Mesendoderm (in vitro differentiated cells): ENCODE data around the gene U2AF1L4.
A peak's percentile ranks its signal among the peaks of the same experiment; 100 is the strongest.

Source experiments
- DNase-seq: peaks from one replicate; pipeline ENCODE4 v3.0.0; 2013
- H2AK5ac ChIP-seq: 2 replicates; pipeline ENCODE4 v1.6.1; 2013; ENCODE audit warnings: low read length, inconsistent platforms
- H2BK120ac ChIP-seq: 2 replicates; pipeline ENCODE4 v1.6.1; 2013; ENCODE audit warnings: low read depth, mild to moderate bottlenecking, low read length, moderate library complexity, mixed read lengths
- H2BK15ac ChIP-seq: replicated peaks from 2 replicates; pipeline ENCODE4 v1.6.1; 2013; ENCODE audit warnings: low read depth, mild to moderate bottlenecking, moderate library complexity
- H2BK5ac ChIP-seq: 2 replicates; pipeline ENCODE4 v1.6.1; 2013; ENCODE audit warnings: low read length, inconsistent platforms
- H3K18ac ChIP-seq: 2 replicates; pipeline ENCODE4 v1.6.1; 2013; ENCODE audit warnings: mild to moderate bottlenecking, low read length, mixed read lengths
- H3K23ac ChIP-seq: one replicate; pipeline ENCODE4 v1.6.1; 2013; ENCODE audit warnings: low read length
- H3K27ac ChIP-seq: 2 replicates; pipeline ENCODE4 v1.5.1; 2013; ENCODE audit warnings: low read depth, mild to moderate bottlenecking, inconsistent platforms, low read length, moderate library complexity
- H3K27me3 ChIP-seq: 2 replicates; pipeline ENCODE4 v1.6.1; 2013; ENCODE audit warnings: low read length, control low read depth, mild to moderate bottlenecking, inconsistent platforms; ENCODE audit not compliant: insufficient read depth, poor library complexity
- H3K36me3 ChIP-seq: 2 replicates; pipeline ENCODE4 v1.6.1; 2013; ENCODE audit warnings: low read length, inconsistent platforms; ENCODE audit not compliant: control insufficient read depth, insufficient read depth
- H3K4ac ChIP-seq: one replicate; pipeline ENCODE4 v1.6.1; 2013; ENCODE audit warnings: low read depth, mild to moderate bottlenecking, low read length, moderate library complexity
- H3K4me1 ChIP-seq: 2 replicates; pipeline ENCODE4 v1.6.1; 2013; ENCODE audit warnings: low read depth, low read length, inconsistent platforms; ENCODE audit not compliant: control insufficient read depth
- H3K4me2 ChIP-seq: 2 replicates; pipeline ENCODE4 v1.6.1; 2013; ENCODE audit warnings: low read length
- H3K4me3 ChIP-seq: 2 replicates; pipeline ENCODE4 v1.5.1; 2013; ENCODE audit warnings: mild to moderate bottlenecking, low read length
- H3K56ac ChIP-seq: one replicate; pipeline ENCODE4 v1.6.1; 2013; ENCODE audit warnings: low read length
- H3K79me1 ChIP-seq: 2 replicates; pipeline ENCODE4 v1.6.1; 2013; ENCODE audit warnings: low read length, inconsistent platforms
- H3K79me2 ChIP-seq: 2 replicates; pipeline ENCODE4 v1.6.1; 2013; ENCODE audit warnings: mild to moderate bottlenecking, low read length; ENCODE audit not compliant: control insufficient read depth, insufficient read depth
- H3K9ac ChIP-seq: 2 replicates; pipeline ENCODE4 v1.6.1; 2013; ENCODE audit warnings: low read length, inconsistent platforms
- H4K5ac ChIP-seq: one replicate; pipeline ENCODE4 v1.6.1; 2013; ENCODE audit warnings: low read length
- H4K8ac ChIP-seq: one replicate; pipeline ENCODE4 v1.6.1; 2013; ENCODE audit warnings: low read depth, mild to moderate bottlenecking, control low read depth, low read length, moderate library complexity
- WGBS: extraction: QIAGEN DNeasy Blood & Tissue Kit; methylation state at CpG from one replicate; pipeline ENCODE4 v1.1.7; 2013; ENCODE audit warnings: low lambda C conversion rate, missing lambda C conversion rate; ENCODE audit not compliant: insufficient coverage; ENCODE audit errors: extremely low coverage; 5-methylcytosine and 5-hydroxymethylcytosine counted together

U2AF1L4 gene

GRCh38 chr19:35786299-35787160, 41.3 kb upstream of the U2AF1L4 start:
- Histone ChIP-seq H3K79me2 (no peaks in the 10 kb centered on the region), H2BK5ac (no peak overlapping the region), H2BK120ac (no peak overlapping the region), H4K5ac (no peak overlapping the region), H3K79me1 (no peaks in the 10 kb centered on the region), H3K18ac (no peak overlapping the region), H3K27me3 (no peaks in the 10 kb centered on the region), H3K36me3 (no peaks in the 10 kb centered on the region), H3K27ac (no peak overlapping the region), H3K4ac (no peak overlapping the region), H3K4me2 (no peak overlapping the region), H3K56ac (no peak overlapping the region), H2AK5ac (no peak overlapping the region), H3K4me3 (no peak overlapping the region), H3K23ac (no peak overlapping the region), H3K9ac (no peak overlapping the region), H2BK15ac (no peak overlapping the region), H4K8ac (no peak overlapping the region), H3K4me1 (no peaks in the 10 kb centered on the region)
- DNase-seq: no peak
- no CpG with 5 or more reads among the region's 31 CpGs for WGBS

DNA sequence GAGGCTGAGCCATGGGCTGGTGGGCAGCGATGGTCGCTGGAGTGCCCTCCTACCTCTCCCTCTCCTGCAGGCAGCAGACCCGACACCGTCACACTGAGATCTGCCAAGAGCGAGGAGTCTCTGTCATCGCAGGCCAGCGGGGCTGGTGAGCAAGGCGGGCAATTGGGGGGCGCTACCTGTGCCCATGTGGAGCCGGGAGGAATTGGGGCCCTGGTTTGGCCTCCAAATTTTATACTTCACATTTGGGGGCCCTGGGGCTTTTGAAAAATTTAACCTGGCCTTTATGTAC, 40.1 kb upstream of the U2AF1L4 start:
- Histone ChIP-seq H3K4ac (no peak overlapping the region), H2AK5ac (no peak overlapping the region), H3K4me1 (no peaks in the 10 kb centered on the region), H3K4me3 (no peak overlapping the region), H2BK120ac (no peak overlapping the region), H3K79me1 (no peaks in the 10 kb centered on the region), H4K8ac (no peak overlapping the region), H4K5ac (no peak overlapping the region), H3K4me2 (peak overlapping the region; percentile 87), H2BK15ac (no peak overlapping the region), H3K27ac (no peak overlapping the region), H3K9ac (peak overlapping the region; percentile 80), H3K36me3 (no peaks in the 10 kb centered on the region), H3K18ac (no peak overlapping the region), H2BK5ac (no peak overlapping the region), H3K23ac (no peak overlapping the region), H3K79me2 (no peaks in the 10 kb centered on the region), H3K27me3 (no peaks in the 10 kb centered on the region), H3K56ac (peak overlapping the region; percentile 89)
- no peak for DNase-seq
- no CpG with 5 or more reads among the region's 10 CpGs for WGBS

- Histone ChIP-seq H2BK15ac (no peak overlapping the region), H3K27ac (no peak overlapping the region), H3K4me1 (no peaks in the 10 kb centered on the region), H3K4ac (no peak overlapping the region), H3K4me3 (peak overlapping the region; percentile 33), H3K79me1 (no peaks in the 10 kb centered on the region), H3K27me3 (no peaks in the 10 kb centered on the region), H3K23ac (peak overlapping the region; percentile 94), H2BK5ac (no peak overlapping the region), H4K8ac (no peak overlapping the region), H3K18ac (no peak overlapping the region), H3K4me2 (peak overlapping the region; percentile 87), H4K5ac (no peak overlapping the region), H2BK120ac (no peak overlapping the region), H3K9ac (peak overlapping the region; percentile 80), H3K36me3 (no peaks in the 10 kb centered on the region), H3K79me2 (no peaks in the 10 kb centered on the region), H3K56ac (peak overlapping the region; percentile 89), H2AK5ac (no peak overlapping the region)
- WGBS: no CpG with 5 or more reads among the region's 45 CpGs
- peak; percentile 88 for DNase-seq
Measured at GRCh38 chr19:35784503-35785338, 39.5 kb upstream of the U2AF1L4 start.

- Histone ChIP-seq H2BK15ac (no peak overlapping the region), H3K27me3 (no peaks in the 10 kb centered on the region), H2BK120ac (no peak overlapping the region), H3K36me3 (no peaks in the 10 kb centered on the region), H3K4me3 (no peak overlapping the region), H3K79me2 (no peaks in the 10 kb centered on the region), H3K4me2 (peak overlapping the region; percentile 56), H4K5ac (no peak overlapping the region), H3K79me1 (no peaks in the 10 kb centered on the region), H3K4ac (no peak overlapping the region), H3K23ac (no peak overlapping the region), H4K8ac (no peak overlapping the region), H2AK5ac (no peak overlapping the region), H3K18ac (no peak overlapping the region), H3K56ac (peak overlapping the region; percentile 81), H3K27ac (no peak overlapping the region), H3K4me1 (no peaks in the 10 kb centered on the region), H3K9ac (peak overlapping the region; percentile 61), H2BK5ac (no peak overlapping the region)
- WGBS: no CpG with 5 or more reads among the region's 28 CpGs
- peak; percentile 50 for DNase-seq
Measured at GRCh38 chr19:35783469-35784434, 38.5 kb upstream of the U2AF1L4 start.

DNA sequence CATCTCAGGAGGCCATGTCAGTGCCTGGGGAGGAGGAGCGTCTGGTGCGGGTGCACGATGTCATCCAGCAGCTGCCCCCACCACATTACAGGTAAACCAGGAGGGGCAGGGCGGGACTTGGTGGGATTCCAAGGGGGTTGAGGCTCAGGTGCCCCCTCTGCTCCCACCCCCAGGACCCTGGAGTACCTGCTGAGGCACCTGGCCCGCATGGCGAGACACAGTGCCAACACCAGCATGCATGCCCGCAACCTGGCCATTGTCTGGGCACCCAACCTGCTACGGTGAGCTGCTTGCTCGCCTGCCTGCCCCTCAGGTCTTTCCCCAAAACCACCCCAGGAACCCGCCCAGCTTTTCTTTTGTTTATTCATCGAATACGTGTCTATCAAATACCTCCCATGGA, 37.4 kb upstream of the U2AF1L4 start:
- H3K9ac ChIP-seq: no peak overlapping the region
- H2BK15ac ChIP-seq: no peak overlapping the region
- H3K79me2 ChIP-seq: no peaks in the 10 kb centered on the region
- no peak for DNase-seq
- no CpG with 5 or more reads among the region's 12 CpGs for whole genome bisulfite sequencing
- H3K23ac ChIP-seq: no peak overlapping the region
- H3K27me3 ChIP-seq: no peaks in the 10 kb centered on the region
- H2BK120ac ChIP-seq: no peak overlapping the region
- no peak overlapping the region for H4K5ac ChIP-seq
- H3K4me2 ChIP-seq: no peak overlapping the region
- H2BK5ac ChIP-seq: no peak overlapping the region
- no peaks in the 10 kb centered on the region for H3K79me1 ChIP-seq
- H3K4me3 ChIP-seq: no peak overlapping the region
- no peaks in the 10 kb centered on the region for H3K4me1 ChIP-seq
- H4K8ac ChIP-seq: no peak overlapping the region
- H3K36me3 ChIP-seq: no peaks in the 10 kb centered on the region
- H3K18ac ChIP-seq: no peak overlapping the region
- H3K56ac ChIP-seq: no peak overlapping the region
- H3K27ac ChIP-seq: no peak overlapping the region
- H3K4ac ChIP-seq: no peak overlapping the region
- no peak overlapping the region for H2AK5ac ChIP-seq
